HUES6 (cell line): Measurements from ENCODE around the gene JADE3.

ENCODE experiments used
- H3K27ac ChIP-seq: 2 replicates; pipeline ENCODE4 v1.7.0; 2013; ENCODE audit warnings: low read depth, mild to moderate bottlenecking, low read length, inconsistent platforms
- H3K27me3 ChIP-seq: 2 replicates; pipeline ENCODE4 v1.6.1; 2013; ENCODE audit warnings: low read length; ENCODE audit not compliant: control insufficient read depth, insufficient read depth
- H3K36me3 ChIP-seq: 2 replicates; pipeline ENCODE4 v1.6.1; 2013; ENCODE audit warnings: low read length; ENCODE audit not compliant: control insufficient read depth, insufficient read depth
- H3K4me1 ChIP-seq: 2 replicates; pipeline ENCODE4 v1.6.1; 2013; ENCODE audit warnings: low read length; ENCODE audit not compliant: control insufficient read depth, insufficient read depth
- H3K4me3 ChIP-seq: 2 replicates; pipeline ENCODE4 v1.5.1; 2013; ENCODE audit warnings: low read depth, low read length
- H3K9ac ChIP-seq: one replicate; pipeline ENCODE4 v1.6.1; 2013; ENCODE audit warnings: mild to moderate bottlenecking, low read length
- H3K9me3 ChIP-seq: 2 replicates; pipeline ENCODE4 v1.6.1; 2013; ENCODE audit warnings: low read depth, low read length; ENCODE audit not compliant: control insufficient read depth, insufficient read depth

The JADE3 gene

DNA sequence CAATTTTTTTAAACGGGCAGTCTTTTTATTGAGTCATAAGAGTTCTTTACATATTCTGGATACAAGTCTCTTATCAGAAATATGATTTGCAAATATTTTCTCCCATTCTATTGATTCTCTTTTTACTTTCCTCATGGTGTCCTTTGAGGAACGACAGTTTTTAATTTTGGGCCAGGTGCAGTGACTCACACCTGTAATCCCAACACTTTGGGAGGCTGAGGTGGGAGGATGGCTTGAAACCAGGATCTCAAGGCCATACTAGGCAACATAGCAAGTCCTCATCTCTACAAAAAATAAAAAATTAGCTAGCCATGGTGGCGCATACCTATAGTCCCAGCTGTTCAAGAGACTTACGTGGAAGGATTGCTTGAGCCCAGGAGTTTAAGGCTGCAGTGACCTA lies 99.9 kb downstream of the JADE3 start:
- no peaks in the 10 kb centered on the region for H3K9me3 ChIP-seq
- no peaks in the 10 kb centered on the region for H3K4me1 ChIP-seq
- 0 out of 2 replicates have a peak, but pooled peaks cover 4% of the 10 kb centered on the region for H3K36me3 ChIP-seq
- no peak overlapping the region for H3K4me3 ChIP-seq
- H3K27me3 ChIP-seq: no peaks in the 10 kb centered on the region
- no peak overlapping the region for H3K27ac ChIP-seq
- no peak overlapping the region for H3K9ac ChIP-seq

GRCh38 chrX:47026198-47026597 lies 114.0 kb downstream of the JADE3 start:
- Histone ChIP-seq H3K4me1 (no peaks in the 10 kb centered on the region), H3K27ac (no peak overlapping the region), H3K36me3 (peaks cover 30% of the 10 kb centered on the region), H3K4me3 (no peak overlapping the region), H3K27me3 (no peaks in the 10 kb centered on the region), H3K9ac (no peak overlapping the region), H3K9me3 (no peaks in the 10 kb centered on the region)

DNA sequence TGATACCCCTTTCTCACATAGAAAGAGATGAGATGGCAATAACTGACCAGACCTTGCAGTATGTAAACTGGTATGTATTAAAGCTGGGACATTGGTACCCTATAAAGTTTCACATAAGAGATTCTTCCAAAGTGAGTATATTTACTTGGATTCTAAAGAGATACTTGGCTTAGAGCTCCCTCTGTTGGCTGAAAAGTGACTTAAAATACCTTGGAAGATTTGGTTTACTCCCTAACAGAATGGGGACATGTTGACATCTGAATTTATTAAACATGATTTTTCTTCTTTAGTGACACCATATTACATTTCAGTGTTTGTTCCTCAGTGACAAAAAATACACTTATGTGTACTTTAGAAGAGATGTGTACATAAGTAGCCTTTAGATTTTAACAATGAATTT lies 118.1 kb downstream of the JADE3 start:
- no peak overlapping the region for H3K27ac ChIP-seq
- peaks cover 39% of the 10 kb centered on the region for H3K36me3 ChIP-seq
- H3K27me3 ChIP-seq: no peaks in the 10 kb centered on the region
- no peak overlapping the region for H3K4me3 ChIP-seq
- no peaks in the 10 kb centered on the region for H3K4me1 ChIP-seq
- no peaks in the 10 kb centered on the region for H3K9me3 ChIP-seq
- H3K9ac ChIP-seq: no peak overlapping the region

GRCh38 chrX:47047989-47048388 lies 135.8 kb downstream of the JADE3 start:
- Histone ChIP-seq H3K27ac (no peak overlapping the region), H3K4me3 (no peak overlapping the region), H3K9me3 (no peaks in the 10 kb centered on the region), H3K4me1 (no peaks in the 10 kb centered on the region; the same call in 1 of the 2 replicates), H3K36me3 (peaks cover 4% of the 10 kb centered on the region), H3K27me3 (no peaks in the 10 kb centered on the region), H3K9ac (no peak overlapping the region)

- Histone ChIP-seq H3K4me3 (no peak overlapping the region), H3K9ac (no peak overlapping the region), H3K9me3 (no peaks in the 10 kb centered on the region; the same call in 1 of the 2 replicates), H3K27ac (no peak overlapping the region), H3K4me1 (no peaks in the 10 kb centered on the region), H3K36me3 (peaks cover 38% of the 10 kb centered on the region), H3K27me3 (no peaks in the 10 kb centered on the region)
These were observed 147.1 kb downstream of the JADE3 start for GRCh38 chrX:47059142-47059874.

DNA sequence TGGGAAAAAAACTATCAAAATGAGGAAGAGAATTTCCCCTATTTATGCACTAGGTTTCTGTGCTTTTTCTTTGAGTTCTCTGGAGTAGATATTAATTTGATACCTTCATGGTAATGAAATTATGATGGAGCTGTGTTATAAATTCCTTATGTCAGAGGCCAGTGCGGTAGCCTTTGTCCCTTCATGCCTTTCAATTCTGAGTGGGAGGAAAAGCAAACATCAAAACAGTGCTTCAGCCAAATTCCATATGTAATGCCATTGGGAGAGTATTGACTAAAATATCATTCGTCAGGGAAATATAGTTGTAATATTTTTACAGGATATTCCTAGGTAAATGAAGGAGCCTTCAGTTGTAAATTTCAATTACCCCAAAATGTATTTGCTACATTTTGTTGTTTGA lies 148.5 kb downstream of the JADE3 start:
- H3K9me3 ChIP-seq: no peaks in the 10 kb centered on the region; the same call in 1 of the 2 replicates
- H3K27me3 ChIP-seq: no peaks in the 10 kb centered on the region

DNA sequence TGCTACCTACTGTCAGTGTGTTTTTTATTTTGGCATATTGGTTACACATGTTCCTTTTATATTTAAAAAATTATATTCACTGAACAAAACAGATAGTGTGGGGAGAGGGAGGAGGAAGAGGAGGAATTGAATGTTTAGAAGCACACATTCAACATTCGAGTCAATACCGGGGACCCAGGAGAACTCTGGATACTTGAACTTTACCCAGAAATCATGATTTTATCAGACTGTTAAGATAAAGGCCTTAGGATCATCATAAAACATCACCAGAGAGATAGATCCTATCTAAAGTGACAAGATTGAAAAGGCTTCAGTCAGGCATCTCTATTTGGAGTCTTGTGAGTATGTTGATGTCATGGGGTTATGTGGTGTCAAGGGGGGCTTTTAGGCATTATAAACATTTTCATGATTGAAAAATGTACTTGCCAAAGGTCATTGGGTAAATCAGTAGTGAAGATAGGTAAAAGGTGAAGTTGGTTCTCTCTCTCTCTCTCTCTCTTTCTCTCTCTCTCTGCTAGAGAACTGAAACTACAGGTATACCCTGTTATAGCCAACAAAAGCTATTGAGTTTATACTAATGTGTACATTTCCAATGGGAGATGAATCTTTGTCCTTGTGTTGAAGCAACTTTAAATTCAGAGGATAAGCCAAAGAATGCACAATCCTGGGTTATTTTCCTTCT lies 149.2 kb downstream of the JADE3 start:
- no peak overlapping the region for H3K9ac ChIP-seq
- no peaks in the 10 kb centered on the region for H3K4me1 ChIP-seq
- H3K36me3 ChIP-seq: peaks cover 26% of the 10 kb centered on the region
- no peak overlapping the region for H3K4me3 ChIP-seq
- H3K27me3 ChIP-seq: no peaks in the 10 kb centered on the region
- H3K27ac ChIP-seq: no peak overlapping the region
- no peaks in the 10 kb centered on the region; the same call in 1 of the 2 replicates for H3K9me3 ChIP-seq

More for the DNA sequence above, 148.5 kb downstream of the JADE3 start:
- H3K27ac ChIP-seq: no peak overlapping the region
- H3K9ac ChIP-seq: no peak overlapping the region
- H3K4me1 ChIP-seq: no peaks in the 10 kb centered on the region
- H3K4me3 ChIP-seq: no peak overlapping the region
- peaks cover 31% of the 10 kb centered on the region for H3K36me3 ChIP-seq

DNA sequence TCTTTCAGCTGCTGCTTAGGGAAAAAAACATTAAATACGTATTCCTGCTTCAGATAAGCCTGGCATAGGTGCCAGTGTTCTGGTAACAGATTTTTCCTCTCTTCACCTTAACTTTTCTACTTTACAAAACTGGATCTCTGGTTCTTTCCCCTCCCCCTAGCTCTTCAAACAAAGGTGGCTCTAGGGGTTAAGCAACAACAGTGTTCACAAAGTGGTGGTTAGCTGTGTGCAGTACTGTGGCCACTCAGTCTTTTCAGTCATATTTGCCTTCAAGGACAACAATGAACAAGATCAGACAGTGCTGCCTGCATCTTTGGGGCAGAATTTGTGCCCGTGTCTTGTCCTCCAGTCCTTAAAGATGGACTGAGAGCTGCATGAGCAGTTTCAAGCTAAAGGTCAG lies 151.0 kb downstream of the JADE3 start:
- Histone ChIP-seq H3K27me3 (no peaks in the 10 kb centered on the region), H3K36me3 (peaks cover 9% of the 10 kb centered on the region), H3K9me3 (no peaks in the 10 kb centered on the region; the same call in 1 of the 2 replicates), H3K9ac (no peak overlapping the region), H3K4me3 (no peak overlapping the region), H3K4me1 (no peaks in the 10 kb centered on the region), H3K27ac (no peak overlapping the region)

DNA sequence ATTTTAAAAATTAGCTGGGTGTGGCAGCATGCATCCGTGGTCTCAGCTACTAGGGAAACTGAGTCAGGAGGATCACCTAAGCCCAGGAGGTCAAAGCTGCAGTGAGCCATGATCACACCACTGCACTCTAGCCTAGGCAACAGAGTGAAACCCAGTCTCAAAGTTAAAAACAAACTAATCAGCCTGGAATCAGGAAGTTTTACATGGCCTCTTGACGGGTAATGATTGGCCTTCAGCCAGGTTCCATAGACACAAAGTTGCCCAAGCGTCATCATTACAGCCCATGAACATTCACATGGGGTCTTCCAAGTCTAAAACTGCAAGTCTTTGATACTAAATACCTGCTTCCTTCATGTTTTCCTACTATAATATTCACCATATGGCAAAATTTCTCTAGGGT lies 156.0 kb downstream of the JADE3 start:
- Histone ChIP-seq H3K4me3 (no peak overlapping the region), H3K27me3 (no peaks in the 10 kb centered on the region), H3K9me3 (no peaks in the 10 kb centered on the region; the same call in 1 of the 2 replicates), H3K36me3 (no peaks in the 10 kb centered on the region), H3K9ac (no peak overlapping the region), H3K4me1 (no peaks in the 10 kb centered on the region), H3K27ac (no peak overlapping the region)

- Histone ChIP-seq H3K9ac (no peak overlapping the region), H3K36me3 (no peaks in the 10 kb centered on the region), H3K27ac (no peak overlapping the region), H3K9me3 (no peaks in the 10 kb centered on the region), H3K27me3 (no peaks in the 10 kb centered on the region), H3K4me3 (no peak overlapping the region), H3K4me1 (no peaks in the 10 kb centered on the region)
These were observed 156.5 kb downstream of the JADE3 start for GRCh38 chrX:47068720-47069119.
